ENCODE measurements around the gene TAOK2. TPM values are rescaled to one million over a fixed set of nuclear protein-coding genes. Genes with fewer than 3 reads are reported as not detected.
A peak's percentile ranks its signal among the peaks of the same experiment; 100 is the strongest.

TAOK2 gene
- polyA plus RNA-seq, 3 donors: 1.1 to 19.2 (median 2.3) TPM

- Histone ChIP-seq H3K36me3 (replicated peaks in 1 of 2; ENCODE audit: control insufficient read depth in 1 of 2, insufficient read depth in 2 of 2, low read length in 2 of 2) (peaks cover 30 to 59% of the 10 kb centered on the region in 2 donors), H3K9me3 (replicated peaks in 1 of 2; ENCODE audit: control insufficient read depth in 1 of 2, insufficient read depth in 1 of 2, low read length in 2 of 2) (no peaks in the 10 kb centered on the region), H3K27ac (ENCODE audit: low read depth in 1 of 2, low read length in 2 of 2) (peak within 1 kb of the TSS; percentile 86 to 94), H3K9ac (ENCODE audit: insufficient read depth, low read length, poor library complexity, severe bottlenecking) (peak within 1 kb of the TSS; percentile 81), H3K4me2 (replicated peaks; ENCODE audit: extremely low read depth, low read length, poor library complexity, severe bottlenecking) (peak within 1 kb of the TSS; percentile 99), H3K79me2 (ENCODE audit: insufficient read depth, low read length) (peaks cover 16% of the 10 kb centered on the region), H2AFZ (ENCODE audit: insufficient read depth, low read depth, low read length, poor library complexity, severe bottlenecking) (peak within 1 kb of the TSS; percentile 99), H3K27me3 (ENCODE audit: control insufficient read depth in 2 of 2, insufficient read depth in 2 of 2, low read length in 2 of 2) (no peaks in the 10 kb centered on the region), H3K4me1 (ENCODE audit: control insufficient read depth in 1 of 2, insufficient read depth in 2 of 2, low read length in 2 of 2) (peaks cover 18 to 31% of the 10 kb centered on the region in 2 donors), H3K4me3 (replicated peaks in 1 of 3; ENCODE audit: low read depth in 2 of 3, low read length in 3 of 3) (peak within 1 kb of the TSS; percentile 79 to 100 (median 100)), H4K20me1 (ENCODE audit: insufficient read depth, low read length) (peaks cover 2% of the 10 kb centered on the region)
- Mint-ChIP-seq H3K27ac (peak within 1 kb of the TSS; percentile 92 to 98 (median 97)), H3K36me3 (peaks cover 33 to 50% of the 10 kb centered on the region in 2 donors), H3K27me3 (ENCODE audit: low read depth in 3 of 3) (peaks cover 0 to 5% (median 0%) of the 10 kb centered on the region in 3 donors), H3K4me1 (peaks cover 23% of the 10 kb centered on the region), H3K9me3 (no peaks in the 10 kb centered on the region), H3K4me3 (peak within 1 kb of the TSS; percentile 91 to 98)
- peak; percentile 94 to 96 (median 96) for DNase-seq
- intact Hi-C loops (cut with micrococcal nuclease): loop anchor here (1.0 to 10.0 kb wide), 3 partner anchors 22 to 181 kb away; partner anchors contain the start of genes PAGR1 (in 1 of the 2), PRRT2 (in 1 of the 2) and TAOK2 (in 1 of the 2)
- under 1% methylated on average over 62 of the region's 65 CpGs for WGBS (ENCODE audit: insufficient coverage)
- no peak for TF ChIP-seq CTCF (IDR thresholded peaks at IDR 0.05)
Observed at GRCh38 chr16:29995911-29996765, 22.5 kb downstream of the TAOK2 start, which contains the start of gene INO80E. Gene INO80E (plus strand): TSS chr16:29996241. CDS start chr16:29996311, 70 bp downstream.

DNA sequence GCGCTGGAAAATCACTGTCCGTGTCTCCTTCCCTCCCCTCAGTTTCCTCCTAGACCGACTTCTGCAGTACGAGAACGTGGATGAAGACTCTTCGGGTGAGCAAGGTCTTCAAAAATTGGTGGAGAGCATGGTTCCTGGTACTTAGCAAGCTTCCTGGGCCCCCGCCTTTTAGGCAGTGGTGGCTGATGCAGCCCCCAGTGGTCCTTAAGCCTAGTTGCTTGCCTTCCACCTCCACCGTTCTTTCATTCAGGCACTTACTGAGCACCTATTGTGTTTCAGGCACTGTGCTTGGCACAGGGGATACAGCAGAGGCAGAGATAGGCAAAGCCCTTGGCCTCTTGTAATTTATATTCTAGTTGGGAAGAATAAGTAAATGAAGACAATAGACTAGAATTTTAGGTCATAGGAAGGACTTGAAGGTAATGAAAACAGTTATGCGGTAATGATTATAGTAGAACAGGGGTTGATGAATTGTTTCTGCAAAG is 23.1 kb downstream of the TAOK2 start:
- Histone ChIP-seq H3K36me3 (replicated peaks in 1 of 2; ENCODE audit: control insufficient read depth in 1 of 2, insufficient read depth in 2 of 2, low read length in 2 of 2) (peaks cover 23 to 59% of the 10 kb centered on the region in 2 donors), H2AFZ (ENCODE audit: insufficient read depth, low read depth, low read length, poor library complexity, severe bottlenecking) (peak overlapping the region; percentile 99), H3K9ac (ENCODE audit: insufficient read depth, low read length, poor library complexity, severe bottlenecking) (peak overlapping the region; percentile 81), H3K27ac (ENCODE audit: low read depth in 1 of 2, low read length in 2 of 2) (peak overlapping the region in 1 of 2 donors; percentile 86), H3K4me3 (replicated peaks in 1 of 3; ENCODE audit: low read depth in 2 of 3, low read length in 3 of 3) (peak overlapping the region; percentile 79 to 100 (median 100)), H3K4me2 (replicated peaks; ENCODE audit: extremely low read depth, low read length, poor library complexity, severe bottlenecking) (peak overlapping the region; percentile 99), H3K9me3 (replicated peaks in 1 of 2; ENCODE audit: control insufficient read depth in 1 of 2, insufficient read depth in 1 of 2, low read length in 2 of 2) (no peaks in the 10 kb centered on the region), H3K4me1 (ENCODE audit: control insufficient read depth in 1 of 2, insufficient read depth in 2 of 2, low read length in 2 of 2) (peaks cover 18 to 31% of the 10 kb centered on the region in 2 donors), H3K79me2 (ENCODE audit: insufficient read depth, low read length) (peaks cover 16% of the 10 kb centered on the region), H3K27me3 (ENCODE audit: control insufficient read depth in 2 of 2, insufficient read depth in 2 of 2, low read length in 2 of 2) (no peaks in the 10 kb centered on the region), H4K20me1 (ENCODE audit: insufficient read depth, low read length) (peaks cover 2% of the 10 kb centered on the region)
- H3K9me3 Mint-ChIP-seq: no peaks in the 10 kb centered on the region
- intact Hi-C loops (cut with micrococcal nuclease): loop anchor here (1.0 to 10.0 kb wide), 3 partner anchors 23 to 182 kb away; partner anchors contain the start of genes PAGR1 (in 1 of the 2), PRRT2 (in 1 of the 2) and TAOK2 (in 1 of the 2)
- H3K27ac Mint-ChIP-seq: peak overlapping the region in 6 of 7 donors; percentile 46 to 98 (median 96)
- peaks cover 35 to 51% of the 10 kb centered on the region in 2 donors for H3K36me3 Mint-ChIP-seq
- H3K27me3 Mint-ChIP-seq (ENCODE audit: low read depth in 3 of 3): peaks cover 0 to 5% (median 0%) of the 10 kb centered on the region in 3 donors
- no peak for DNase-seq
- 16% methylated on average over 4 of the region's 9 CpGs for WGBS (ENCODE audit: insufficient coverage)
- TF ChIP-seq CTCF (IDR thresholded peaks at IDR 0.05): no peak
- H3K4me3 Mint-ChIP-seq: peak overlapping the region; percentile 91 to 98
- peaks cover 23% of the 10 kb centered on the region for H3K4me1 Mint-ChIP-seq
